Stimulated activated CD8-positive, alpha-beta memory T cell treated with anti-CD3 and anti-CD28 coated beads, Interleukin-7, amount 100 ng/mL, for 1 hour (primary cell): Measurements from ENCODE around the gene TAF11L9.
"Not testable (repeated sequence)": the region's sequence is repeated elsewhere in the genome, so short reads cannot be mapped to it uniquely, and the experiment has no call there.

ENCODE experiments used
- DNase-seq, 2 donors: peaks; one replicate each; pipeline ENCODE4 v3.0.0-alpha.2; 2020; ENCODE audit warnings: low read depth in 2 of 2

Gene TAF11L9

GRCh38 chr5:17594255-17594654 is at the start of gene TAF11L9:
Gene TAF11L9, minus strand, starts transcription at chr5:17594394.
- DNase-seq = not testable (repeated sequence)

GRCh38 chr5:17634160-17634559 is 40.0 kb upstream of the TAF11L9 start, which contains the start of gene TAF11L14:
Gene TAF11L14, plus strand, starts transcription at chr5:17634460.
- DNase-seq = no peak

GRCh38 chr5:17631788-17632187 is 37.6 kb upstream of the TAF11L9 start, which contains the start of gene TAF11L13:
Gene TAF11L13, plus strand, starts transcription at chr5:17632088.
- DNase-seq = not testable (repeated sequence)

GRCh38 chr5:17625686-17626085 is 31.5 kb upstream of the TAF11L9 start:
- DNase-seq = no peak

GRCh38 chr5:17620627-17621026 is 26.4 kb upstream of the TAF11L9 start:
- DNase-seq = no peak

- DNase-seq = no peak
Measured at GRCh38 chr5:17619354-17619753, 25.2 kb upstream of the TAF11L9 start.

GRCh38 chr5:17614872-17615605 is 20.8 kb upstream of the TAF11L9 start:
- no peak for DNase-seq

GRCh38 chr5:17610092-17610491 is 15.9 kb upstream of the TAF11L9 start, which contains the start of gene TAF11L12:
Gene TAF11L12, plus strand, starts transcription at chr5:17610392.
- DNase-seq = not testable (repeated sequence)

- not testable (repeated sequence) for DNase-seq
Measured at GRCh38 chr5:17607461-17607860, 13.3 kb upstream of the TAF11L9 start.

- no peak for DNase-seq
Measured at GRCh38 chr5:17604951-17605350, 10.8 kb upstream of the TAF11L9 start.

- not testable (repeated sequence) for DNase-seq
Measured at GRCh38 chr5:17603880-17604279, 9.7 kb upstream of the TAF11L9 start, which contains the start of gene TAF11L11. Gene TAF11L11, plus strand, starts transcription at chr5:17604183.

GRCh38 chr5:17597728-17598127 is 3.5 kb upstream of the TAF11L9 start, which contains the start of gene TAF11L10:
Gene TAF11L10, minus strand, starts transcription at chr5:17597828.
- DNase-seq = not testable (repeated sequence)

- not testable (repeated sequence) for DNase-seq
Measured at GRCh38 chr5:17590860-17591259, 3.3 kb downstream of the TAF11L9 start, which contains the start of gene TAF11L8. Gene TAF11L8, minus strand, starts transcription at chr5:17590960.

GRCh38 chr5:17585658-17586057 is 8.5 kb downstream of the TAF11L9 start, which contains the start of gene TAF11L7:
Gene TAF11L7, minus strand, starts transcription at chr5:17585758.
- not testable (repeated sequence) for DNase-seq
